ENCODE results near the gene CD38.

CD38 gene

DNA sequence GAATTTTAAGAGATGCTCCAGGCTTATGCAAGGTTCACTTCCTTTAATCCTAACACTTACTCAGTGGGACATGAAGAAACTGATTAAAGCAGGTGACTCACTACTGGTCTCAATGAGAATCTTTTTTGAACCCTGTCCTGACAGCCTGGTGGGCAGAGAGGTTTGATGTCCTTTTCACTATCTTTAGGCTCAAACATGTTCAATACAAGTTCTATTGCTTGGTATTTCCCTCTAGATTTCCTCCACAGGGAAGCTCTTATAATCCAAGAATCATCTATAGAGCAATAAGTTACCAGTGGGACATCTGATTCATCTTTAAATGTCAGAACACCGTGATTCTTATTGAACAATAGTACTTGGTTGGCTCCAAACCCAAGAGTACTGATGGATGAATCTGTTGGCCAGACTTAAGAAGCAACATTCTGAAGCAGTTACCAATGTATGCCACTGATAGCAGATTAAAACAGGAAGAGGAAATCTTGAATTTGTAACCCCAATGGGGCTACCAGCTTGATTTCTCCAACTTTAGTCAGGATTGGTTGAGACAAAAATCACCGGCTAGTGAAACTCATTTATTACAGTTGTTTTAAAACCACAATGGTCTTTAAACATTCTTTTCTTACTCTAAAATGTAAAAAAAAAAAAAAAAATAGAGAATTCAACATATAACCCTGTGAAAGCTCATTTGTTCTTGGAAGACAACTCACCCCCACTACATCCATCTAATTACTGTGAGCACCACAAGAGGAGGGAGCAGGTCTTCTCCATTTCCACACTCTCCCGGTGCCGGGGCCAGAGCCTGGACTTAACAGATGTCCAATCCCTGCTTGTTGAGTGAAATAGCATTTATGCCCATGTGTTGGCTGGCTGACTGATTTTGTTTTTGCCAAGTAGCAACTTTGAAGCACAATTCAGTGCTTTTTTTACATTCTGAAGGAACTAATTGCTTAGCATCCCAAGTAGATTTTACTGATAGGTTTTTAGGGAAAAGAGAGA, 117.1 kb downstream of the CD38 start:
- Histone ChIP-seq H3K27me3 (ENCODE audit: insufficient read depth, low read length) (no peaks in the 10 kb centered on the region), H3K9me3 (ENCODE audit: insufficient read depth, low read depth, low read length) (no peaks in the 10 kb centered on the region), H3K36me3 (ENCODE audit: insufficient read depth, low read depth, low read length) (no peaks in the 10 kb centered on the region), H3K4me3 (ENCODE audit: low read length) (no peak overlapping the region), H3K27ac (ENCODE audit: low read length) (no peak overlapping the region), H3K9ac (ENCODE audit: low read depth, low read length) (no peak overlapping the region), H3K4me1 (ENCODE audit: insufficient read depth, low read length) (no peaks in the 10 kb centered on the region; the same call in 1 of the 2 replicates)

DNA sequence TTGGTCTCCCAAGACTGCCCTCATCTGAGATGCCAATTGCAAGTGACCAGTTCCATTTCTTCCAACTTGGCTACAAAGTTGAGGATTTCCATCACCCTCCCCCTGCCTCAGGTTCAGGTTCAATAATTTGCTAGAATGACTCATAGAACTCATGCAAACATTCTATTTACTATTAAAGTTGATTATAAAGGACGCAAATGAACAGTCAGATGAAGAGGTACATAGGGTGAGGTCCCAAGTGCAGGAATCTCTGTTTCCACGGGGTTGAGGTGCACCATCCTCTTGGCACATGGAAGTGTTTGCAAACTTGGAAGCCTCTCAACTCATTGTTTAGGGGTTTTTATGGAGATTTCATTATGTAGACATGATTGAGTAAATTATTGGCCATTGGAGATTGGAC, 119.4 kb downstream of the CD38 start:
- H3K27ac ChIP-seq (ENCODE audit: low read length) = no peak overlapping the region
- H3K9me3 ChIP-seq (ENCODE audit: insufficient read depth, low read depth, low read length) = no peaks in the 10 kb centered on the region
- H3K27me3 ChIP-seq (ENCODE audit: insufficient read depth, low read length) = no peaks in the 10 kb centered on the region
- H3K4me3 ChIP-seq (ENCODE audit: low read length) = no peak overlapping the region
- no peaks in the 10 kb centered on the region for H3K36me3 ChIP-seq (ENCODE audit: insufficient read depth, low read depth, low read length)
- H3K9ac ChIP-seq (ENCODE audit: low read depth, low read length) = no peak overlapping the region
- H3K4me1 ChIP-seq (ENCODE audit: insufficient read depth, low read length) = no peaks in the 10 kb centered on the region

DNA sequence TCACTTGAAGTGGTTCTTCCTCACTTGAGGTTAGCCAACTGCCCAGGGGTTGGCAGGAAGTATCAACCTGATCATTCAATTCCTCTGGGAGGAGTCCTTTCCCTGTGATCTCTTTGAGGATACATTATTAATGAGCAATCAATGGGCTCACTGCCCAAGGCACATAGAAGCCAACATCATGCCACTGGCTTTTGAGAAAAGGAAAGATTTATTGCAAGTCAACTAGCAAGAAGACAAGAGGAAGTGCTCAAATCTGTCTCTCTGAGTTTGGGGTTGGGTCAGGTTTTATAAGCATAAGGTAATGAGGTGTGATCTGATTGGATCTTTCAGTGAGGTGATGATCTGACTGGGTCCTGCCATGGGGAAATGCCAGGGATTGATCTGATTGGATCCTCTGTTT, 120.8 kb downstream of the CD38 start:
- Histone ChIP-seq H3K9ac (ENCODE audit: low read depth, low read length) (no peak overlapping the region), H3K27me3 (ENCODE audit: insufficient read depth, low read length) (no peaks in the 10 kb centered on the region), H3K27ac (ENCODE audit: low read length) (no peak overlapping the region), H3K4me1 (ENCODE audit: insufficient read depth, low read length) (no peaks in the 10 kb centered on the region), H3K36me3 (ENCODE audit: insufficient read depth, low read depth, low read length) (no peaks in the 10 kb centered on the region), H3K9me3 (ENCODE audit: insufficient read depth, low read depth, low read length) (no peaks in the 10 kb centered on the region), H3K4me3 (ENCODE audit: low read length) (no peak overlapping the region)

GRCh38 chr4:15899511-15899910, 121.4 kb downstream of the CD38 start:
- Histone ChIP-seq H3K4me1 (ENCODE audit: insufficient read depth, low read length) (no peaks in the 10 kb centered on the region), H3K36me3 (ENCODE audit: insufficient read depth, low read depth, low read length) (no peaks in the 10 kb centered on the region), H3K27me3 (ENCODE audit: insufficient read depth, low read length) (no peaks in the 10 kb centered on the region), H3K9ac (ENCODE audit: low read depth, low read length) (no peak overlapping the region), H3K4me3 (ENCODE audit: low read length) (no peak overlapping the region), H3K9me3 (ENCODE audit: insufficient read depth, low read depth, low read length) (peaks cover 1% of the 10 kb centered on the region; the same call in 1 of the 2 replicates), H3K27ac (ENCODE audit: low read length) (no peak overlapping the region)

DNA sequence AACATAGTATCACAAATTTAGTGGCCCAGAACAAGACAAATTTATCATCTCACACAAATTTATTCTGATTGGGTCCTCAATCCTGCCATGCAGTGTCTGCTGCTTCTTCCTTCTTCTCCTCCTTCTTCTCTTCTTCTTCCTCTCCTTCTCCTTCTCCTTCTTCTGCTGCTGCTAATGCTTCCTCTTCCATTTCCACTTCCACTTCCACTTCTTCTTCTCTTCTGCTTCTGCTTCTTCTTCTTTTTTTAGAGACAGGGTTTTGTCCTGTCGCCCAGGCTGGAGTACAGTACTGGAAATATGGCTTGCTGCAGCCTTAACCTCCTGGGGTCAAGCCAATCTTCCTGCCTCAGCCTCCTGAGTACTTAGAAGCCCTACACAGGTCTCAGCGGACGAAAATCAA, 122.9 kb downstream of the CD38 start:
- Histone ChIP-seq H3K9me3 (ENCODE audit: insufficient read depth, low read depth, low read length) (peaks cover 5% of the 10 kb centered on the region; the same call in 1 of the 2 replicates), H3K9ac (ENCODE audit: low read depth, low read length) (no peak overlapping the region), H3K27me3 (ENCODE audit: insufficient read depth, low read length) (no peaks in the 10 kb centered on the region), H3K36me3 (ENCODE audit: insufficient read depth, low read depth, low read length) (no peaks in the 10 kb centered on the region), H3K4me3 (ENCODE audit: low read length) (no peak overlapping the region), H3K4me1 (ENCODE audit: insufficient read depth, low read length) (peaks cover 4% of the 10 kb centered on the region; the same call in 1 of the 2 replicates), H3K27ac (ENCODE audit: low read length) (no peak overlapping the region)

GRCh38 chr4:15901998-15902397, 123.9 kb downstream of the CD38 start:
- H3K9me3 ChIP-seq (ENCODE audit: insufficient read depth, low read depth, low read length) = peaks cover 5% of the 10 kb centered on the region; the same call in 1 of the 2 replicates
- no peaks in the 10 kb centered on the region for H3K36me3 ChIP-seq (ENCODE audit: insufficient read depth, low read depth, low read length)
- no peak overlapping the region for H3K9ac ChIP-seq (ENCODE audit: low read depth, low read length)
- H3K4me1 ChIP-seq (ENCODE audit: insufficient read depth, low read length) = peaks cover 9% of the 10 kb centered on the region
- H3K27ac ChIP-seq (ENCODE audit: low read length) = no peak overlapping the region
- no peak overlapping the region for H3K4me3 ChIP-seq (ENCODE audit: low read length)
- no peaks in the 10 kb centered on the region for H3K27me3 ChIP-seq (ENCODE audit: insufficient read depth, low read length)

DNA sequence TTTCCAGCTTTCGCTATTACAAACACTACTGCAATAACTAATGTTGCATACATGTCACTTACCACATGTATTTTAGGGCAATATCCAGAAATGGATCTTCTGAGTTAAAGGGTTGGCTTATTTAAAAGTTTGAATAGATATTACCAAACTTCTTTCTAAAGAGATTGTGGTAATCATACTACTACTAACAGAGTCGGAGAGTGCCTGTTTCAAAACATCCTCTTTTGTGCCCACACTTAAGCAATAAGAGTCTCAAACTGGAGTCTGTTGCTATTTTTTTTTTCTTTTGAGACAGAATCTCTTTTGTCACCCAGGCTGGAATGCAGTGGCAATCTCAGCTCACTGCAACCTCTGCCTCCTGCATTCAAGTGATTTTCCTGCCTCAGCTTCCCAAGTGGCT, 124.6 kb downstream of the CD38 start:
- peaks cover 5% of the 10 kb centered on the region; the same call in 1 of the 2 replicates for H3K9me3 ChIP-seq (ENCODE audit: insufficient read depth, low read depth, low read length)
- no peaks in the 10 kb centered on the region for H3K36me3 ChIP-seq (ENCODE audit: insufficient read depth, low read depth, low read length)
- no peak overlapping the region for H3K27ac ChIP-seq (ENCODE audit: low read length)
- peaks cover 9% of the 10 kb centered on the region for H3K4me1 ChIP-seq (ENCODE audit: insufficient read depth, low read length)
- H3K27me3 ChIP-seq (ENCODE audit: insufficient read depth, low read length) = no peaks in the 10 kb centered on the region
- no peak overlapping the region for H3K9ac ChIP-seq (ENCODE audit: low read depth, low read length)
- no peak overlapping the region for H3K4me3 ChIP-seq (ENCODE audit: low read length)

Measured in iPS-20b (cell line).